Upper lobe of left lung (tissue), 4 donors: ENCODE data around the gene GLI3.

Experiments
- POLR2A ChIP-seq, 4 donors: fragments of 450-650 bp; IDR thresholded peaks; one replicate each; pipeline ENCODE4 v1.5.1; 2016 to 2017; ENCODE audit warnings: antibody characterized with exemption in 4 of 4, mild to moderate bottlenecking in 2 of 4
- TF ChIP-seq, protein P1 (sequence below), 6 experiments: fragments of 450-650 bp in 4 of 6; fragments of 200-600 bp in 2 of 6; sonication (generic) in 2 of 6; IDR thresholded peaks; one replicate each; pipeline ENCODE4 v1.5.1; 2016 to 2019; ENCODE audit warnings: antibody characterized with exemption in 6 of 6

GRCh38 chr7:42045961-42046360, 191.0 kb downstream of the GLI3 start:
- TF ChIP-seq, protein P1, sequence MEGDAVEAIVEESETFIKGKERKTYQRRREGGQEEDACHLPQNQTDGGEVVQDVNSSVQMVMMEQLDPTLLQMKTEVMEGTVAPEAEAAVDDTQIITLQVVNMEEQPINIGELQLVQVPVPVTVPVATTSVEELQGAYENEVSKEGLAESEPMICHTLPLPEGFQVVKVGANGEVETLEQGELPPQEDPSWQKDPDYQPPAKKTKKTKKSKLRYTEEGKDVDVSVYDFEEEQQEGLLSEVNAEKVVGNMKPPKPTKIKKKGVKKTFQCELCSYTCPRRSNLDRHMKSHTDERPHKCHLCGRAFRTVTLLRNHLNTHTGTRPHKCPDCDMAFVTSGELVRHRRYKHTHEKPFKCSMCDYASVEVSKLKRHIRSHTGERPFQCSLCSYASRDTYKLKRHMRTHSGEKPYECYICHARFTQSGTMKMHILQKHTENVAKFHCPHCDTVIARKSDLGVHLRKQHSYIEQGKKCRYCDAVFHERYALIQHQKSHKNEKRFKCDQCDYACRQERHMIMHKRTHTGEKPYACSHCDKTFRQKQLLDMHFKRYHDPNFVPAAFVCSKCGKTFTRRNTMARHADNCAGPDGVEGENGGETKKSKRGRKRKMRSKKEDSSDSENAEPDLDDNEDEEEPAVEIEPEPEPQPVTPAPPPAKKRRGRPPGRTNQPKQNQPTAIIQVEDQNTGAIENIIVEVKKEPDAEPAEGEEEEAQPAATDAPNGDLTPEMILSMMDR (IDR thresholded peaks at IDR 0.05): no peak
- no peak for TF ChIP-seq POLR2A (IDR thresholded peaks at IDR 0.05)
